Epithelial cell of esophagus (primary cell): ENCODE results near the gene KIRREL2.

Experiments used
- DNase-seq: peaks from one replicate; pipeline ENCODE4 v3.0.0; 2010; ENCODE audit warnings: low read depth
- H3K4me3 ChIP-seq: 2 replicates; pipeline ENCODE4 v1.5.1; 2011; ENCODE audit warnings: mild to moderate bottlenecking, low read length, control low read depth
- CTCF ChIP-seq: IDR thresholded peaks from 2 replicates; pipeline ENCODE4 v1.5.1; 2011; ENCODE audit warnings: low read depth, mild to moderate bottlenecking, low read length, control low read depth, inconsistent platforms; ENCODE audit not compliant: insufficient read depth; ENCODE audit errors: missing control alignments

Gene KIRREL2

GRCh38 chr19:35882114-35882832, 25.6 kb downstream of the KIRREL2 start:
- DNase-seq, result peak; percentile 83

GRCh38 chr19:35883882-35884281, 27.2 kb downstream of the KIRREL2 start:
- no peak for TF ChIP-seq CTCF

More at GRCh38 chr19:35882114-35882832, 25.6 kb downstream of the KIRREL2 start:
- H3K4me3 ChIP-seq, result no peak overlapping the region
- peak; percentile 54 for TF ChIP-seq CTCF

GRCh38 chr19:35885225-35885738, 28.6 kb downstream of the KIRREL2 start:
- TF ChIP-seq CTCF, result no peak
- DNase-seq, result no peak
- H3K4me3 ChIP-seq, result no peak overlapping the region

More at GRCh38 chr19:35883882-35884281, 27.2 kb downstream of the KIRREL2 start:
- no peak for DNase-seq
- no peak overlapping the region for H3K4me3 ChIP-seq

GRCh38 chr19:35885904-35886303, 29.2 kb downstream of the KIRREL2 start:
- no peak for TF ChIP-seq CTCF
- no peak overlapping the region for H3K4me3 ChIP-seq
- no peak for DNase-seq

GRCh38 chr19:35887197-35887596, 30.5 kb downstream of the KIRREL2 start:
- TF ChIP-seq CTCF, result no peak

GRCh38 chr19:35888398-35888797, 31.7 kb downstream of the KIRREL2 start:
- H3K4me3 ChIP-seq, result no peak overlapping the region
- DNase-seq, result no peak
- no peak for TF ChIP-seq CTCF

More at GRCh38 chr19:35887197-35887596, 30.5 kb downstream of the KIRREL2 start:
- DNase-seq, result no peak
- no peak overlapping the region for H3K4me3 ChIP-seq
